ENCODE measurements around the gene MPP4.

GRCh38 chr2:201715459-201715858 is 17.0 kb upstream of the MPP4 start:
- TF ChIP-seq TCF7L2 (IDR thresholded peaks at IDR 0.05; ENCODE audit: low read depth, low read length) (no peak), POLR2AphosphoS5 (IDR thresholded peaks at IDR 0.05; ENCODE audit: low read depth, low read length) (no peak)
- TF ChIP-seq, protein P1, sequence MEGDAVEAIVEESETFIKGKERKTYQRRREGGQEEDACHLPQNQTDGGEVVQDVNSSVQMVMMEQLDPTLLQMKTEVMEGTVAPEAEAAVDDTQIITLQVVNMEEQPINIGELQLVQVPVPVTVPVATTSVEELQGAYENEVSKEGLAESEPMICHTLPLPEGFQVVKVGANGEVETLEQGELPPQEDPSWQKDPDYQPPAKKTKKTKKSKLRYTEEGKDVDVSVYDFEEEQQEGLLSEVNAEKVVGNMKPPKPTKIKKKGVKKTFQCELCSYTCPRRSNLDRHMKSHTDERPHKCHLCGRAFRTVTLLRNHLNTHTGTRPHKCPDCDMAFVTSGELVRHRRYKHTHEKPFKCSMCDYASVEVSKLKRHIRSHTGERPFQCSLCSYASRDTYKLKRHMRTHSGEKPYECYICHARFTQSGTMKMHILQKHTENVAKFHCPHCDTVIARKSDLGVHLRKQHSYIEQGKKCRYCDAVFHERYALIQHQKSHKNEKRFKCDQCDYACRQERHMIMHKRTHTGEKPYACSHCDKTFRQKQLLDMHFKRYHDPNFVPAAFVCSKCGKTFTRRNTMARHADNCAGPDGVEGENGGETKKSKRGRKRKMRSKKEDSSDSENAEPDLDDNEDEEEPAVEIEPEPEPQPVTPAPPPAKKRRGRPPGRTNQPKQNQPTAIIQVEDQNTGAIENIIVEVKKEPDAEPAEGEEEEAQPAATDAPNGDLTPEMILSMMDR (IDR thresholded peaks at IDR 0.05): no peak
